ENCODE measurements around the gene TMEM63A. TPM values are rescaled to one million over a fixed set of nuclear protein-coding genes. Genes with fewer than 3 reads are reported as not detected.

TMEM63A gene
- total RNA-seq, 1 donor from 2014 or later: 5.1 TPM

DNA sequence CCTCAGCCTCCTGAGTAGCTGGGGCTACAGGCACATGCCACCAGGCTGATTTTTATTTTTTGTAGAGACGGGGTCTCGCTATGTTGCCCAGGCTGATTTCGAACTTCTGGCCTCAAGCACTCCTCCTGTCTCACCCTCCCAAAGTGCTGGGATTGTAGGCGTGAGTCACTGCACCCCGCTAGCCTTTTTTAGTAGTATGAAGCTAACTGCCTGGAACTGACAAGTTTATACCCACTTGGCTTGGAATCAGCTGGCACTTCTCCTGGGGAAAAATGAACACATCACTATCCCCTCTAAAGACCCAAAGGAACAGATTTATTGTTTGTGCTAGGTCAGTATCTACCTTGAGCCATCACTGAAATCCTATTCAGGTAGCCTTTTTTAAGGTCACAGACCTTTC, 19.0 kb downstream of the TMEM63A start:
- no peak overlapping the region for H3K4me3 ChIP-seq
- no peak overlapping the region for H2AFZ ChIP-seq (replicated peaks)
- Mint-ChIP-seq H3K4me3 (no peak overlapping the region), H3K9me3 (no peaks in the 10 kb centered on the region), H3K4me1 (no peaks in the 10 kb centered on the region), H3K27ac (no peak overlapping the region), H3K27me3 (ENCODE audit: insufficient read depth, low read depth) (peaks cover 2% of the 10 kb centered on the region), H3K36me3 (no peaks in the 10 kb centered on the region)
- H3K27ac ChIP-seq: no peak overlapping the region
- H4K20me1 ChIP-seq (ENCODE audit: low read depth): no peaks in the 10 kb centered on the region
- H3K27me3 ChIP-seq: no peaks in the 10 kb centered on the region
- no peak overlapping the region for H3K4me2 ChIP-seq
- H3K36me3 ChIP-seq: no peaks in the 10 kb centered on the region
- H3K9ac ChIP-seq: no peak overlapping the region
- H3K9me3 ChIP-seq (ENCODE audit: low read depth): no peaks in the 10 kb centered on the region
- DNase-seq (ENCODE audit: low spot score): no peak
- H3K79me2 ChIP-seq (ENCODE audit: low read depth): no peaks in the 10 kb centered on the region
- H3F3A ChIP-seq (ENCODE audit: low read depth): no peaks in the 10 kb centered on the region
- TF ChIP-seq, protein P1, sequence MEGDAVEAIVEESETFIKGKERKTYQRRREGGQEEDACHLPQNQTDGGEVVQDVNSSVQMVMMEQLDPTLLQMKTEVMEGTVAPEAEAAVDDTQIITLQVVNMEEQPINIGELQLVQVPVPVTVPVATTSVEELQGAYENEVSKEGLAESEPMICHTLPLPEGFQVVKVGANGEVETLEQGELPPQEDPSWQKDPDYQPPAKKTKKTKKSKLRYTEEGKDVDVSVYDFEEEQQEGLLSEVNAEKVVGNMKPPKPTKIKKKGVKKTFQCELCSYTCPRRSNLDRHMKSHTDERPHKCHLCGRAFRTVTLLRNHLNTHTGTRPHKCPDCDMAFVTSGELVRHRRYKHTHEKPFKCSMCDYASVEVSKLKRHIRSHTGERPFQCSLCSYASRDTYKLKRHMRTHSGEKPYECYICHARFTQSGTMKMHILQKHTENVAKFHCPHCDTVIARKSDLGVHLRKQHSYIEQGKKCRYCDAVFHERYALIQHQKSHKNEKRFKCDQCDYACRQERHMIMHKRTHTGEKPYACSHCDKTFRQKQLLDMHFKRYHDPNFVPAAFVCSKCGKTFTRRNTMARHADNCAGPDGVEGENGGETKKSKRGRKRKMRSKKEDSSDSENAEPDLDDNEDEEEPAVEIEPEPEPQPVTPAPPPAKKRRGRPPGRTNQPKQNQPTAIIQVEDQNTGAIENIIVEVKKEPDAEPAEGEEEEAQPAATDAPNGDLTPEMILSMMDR (IDR thresholded peaks at IDR 0.05): no peak
- TF ChIP-seq EZH2 (IDR thresholded peaks at IDR 0.05) (no peak), EZH2phosphoT487 (IDR thresholded peaks at IDR 0.05) (no peak)
- H3K4me1 ChIP-seq: no peaks in the 10 kb centered on the region

DNA sequence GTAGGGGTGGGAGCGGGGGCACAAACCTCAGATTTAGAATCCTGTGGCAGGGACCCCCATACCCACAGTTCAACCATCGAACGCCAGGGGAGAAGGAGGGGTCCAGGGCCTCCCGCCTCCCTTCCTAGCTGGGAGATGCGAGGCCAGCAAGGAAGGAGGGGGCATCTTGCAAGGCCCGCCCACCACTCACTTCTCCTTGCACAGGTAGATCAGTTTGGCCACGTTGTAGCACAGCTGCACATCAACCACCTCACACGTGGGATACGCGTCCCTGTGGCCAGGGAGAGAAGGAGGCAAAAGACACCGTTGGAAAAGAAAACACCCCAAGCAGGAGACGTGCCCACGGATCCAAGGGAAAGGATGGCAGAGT, 19.6 kb downstream of the TMEM63A start:
- no peaks in the 10 kb centered on the region for H3F3A ChIP-seq (ENCODE audit: low read depth)
- no peaks in the 10 kb centered on the region for H3K27me3 ChIP-seq
- no peak overlapping the region for H3K4me3 ChIP-seq
- Mint-ChIP-seq H3K36me3 (no peaks in the 10 kb centered on the region), H3K4me1 (no peaks in the 10 kb centered on the region), H3K27ac (no peak overlapping the region), H3K9me3 (no peaks in the 10 kb centered on the region), H3K4me3 (no peak overlapping the region), H3K27me3 (ENCODE audit: insufficient read depth, low read depth) (peaks cover 2% of the 10 kb centered on the region)
- TF ChIP-seq, protein P1 (IDR thresholded peaks at IDR 0.05): no peak
- TF ChIP-seq EZH2phosphoT487 (IDR thresholded peaks at IDR 0.05) (no peak), EZH2 (IDR thresholded peaks at IDR 0.05) (no peak)
- H3K36me3 ChIP-seq: no peaks in the 10 kb centered on the region
- no peak overlapping the region for H3K4me2 ChIP-seq
- no peaks in the 10 kb centered on the region for H4K20me1 ChIP-seq (ENCODE audit: low read depth)
- no peak overlapping the region for H2AFZ ChIP-seq (replicated peaks)
- no peaks in the 10 kb centered on the region for H3K9me3 ChIP-seq (ENCODE audit: low read depth)
- H3K9ac ChIP-seq: no peak overlapping the region
- no peaks in the 10 kb centered on the region for H3K4me1 ChIP-seq
- no peak for DNase-seq (ENCODE audit: low spot score)
- H3K27ac ChIP-seq: no peak overlapping the region
- H3K79me2 ChIP-seq (ENCODE audit: low read depth): no peaks in the 10 kb centered on the region

DNA sequence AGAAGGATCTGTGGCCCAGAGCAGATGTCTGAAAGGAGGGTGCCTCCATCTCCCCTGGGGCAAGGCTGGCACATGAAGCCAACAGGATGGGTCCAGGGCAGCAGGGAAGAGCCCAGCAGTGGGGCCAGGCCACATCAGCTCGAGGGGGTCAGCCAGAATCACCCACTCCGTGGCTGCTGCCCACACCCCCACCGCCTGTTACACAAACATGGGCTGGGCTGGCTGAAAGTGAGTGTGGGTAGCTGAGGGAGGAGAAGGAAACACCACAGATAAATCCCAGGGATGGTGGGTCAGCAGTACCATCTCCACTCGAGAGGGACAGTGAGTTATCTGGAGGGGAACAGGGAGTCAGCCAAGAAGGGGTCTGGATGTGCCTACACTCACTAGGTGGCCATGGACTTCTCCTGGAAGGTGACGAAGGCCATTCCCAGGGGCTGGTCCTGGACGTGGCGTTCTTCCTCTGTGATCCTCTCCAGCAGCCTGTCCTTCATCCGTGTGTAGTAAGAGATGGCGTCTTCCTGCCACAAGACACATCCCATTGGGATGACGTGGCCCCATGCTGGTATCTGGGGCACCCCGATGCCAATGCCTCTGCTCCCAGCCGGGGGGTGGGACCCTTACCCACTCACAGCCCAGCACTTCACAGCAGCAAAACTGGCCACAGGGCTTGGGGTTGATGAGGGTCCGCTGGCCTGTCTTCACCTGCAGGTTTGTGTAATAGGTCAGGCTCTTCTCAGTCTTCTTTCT, 20.2 kb downstream of the TMEM63A start:
- DNase-seq (ENCODE audit: low spot score): no peak
- H3K27ac Mint-ChIP-seq: no peak overlapping the region
- peaks cover 2% of the 10 kb centered on the region for H3K27me3 Mint-ChIP-seq (ENCODE audit: insufficient read depth, low read depth)
- Histone ChIP-seq H3F3A (ENCODE audit: low read depth) (no peaks in the 10 kb centered on the region), H3K27me3 (no peaks in the 10 kb centered on the region), H2AFZ (replicated peaks) (no peak overlapping the region), H3K9me3 (ENCODE audit: low read depth) (no peaks in the 10 kb centered on the region), H3K27ac (no peak overlapping the region), H3K4me1 (no peaks in the 10 kb centered on the region), H3K4me3 (no peak overlapping the region), H3K9ac (no peak overlapping the region), H4K20me1 (ENCODE audit: low read depth) (no peaks in the 10 kb centered on the region), H3K79me2 (ENCODE audit: low read depth) (no peaks in the 10 kb centered on the region), H3K36me3 (no peaks in the 10 kb centered on the region), H3K4me2 (no peak overlapping the region)
- TF ChIP-seq EZH2phosphoT487 (IDR thresholded peaks at IDR 0.05) (no peak), EZH2 (IDR thresholded peaks at IDR 0.05) (no peak)
- TF ChIP-seq, protein P1 (IDR thresholded peaks at IDR 0.05): no peak
- no peak overlapping the region for H3K4me3 Mint-ChIP-seq
- H3K36me3 Mint-ChIP-seq: no peaks in the 10 kb centered on the region
- H3K4me1 Mint-ChIP-seq: no peaks in the 10 kb centered on the region
- H3K9me3 Mint-ChIP-seq: no peaks in the 10 kb centered on the region
